GM19193 (cell line): ENCODE measurements around the gene MEG3.

Experiments used
- POLR2A ChIP-seq: IDR thresholded peaks from 4 replicates; pipeline ENCODE4 v1.6.1; 2011; ENCODE audit not compliant: insufficient read depth, insufficient read length; ENCODE audit errors: extremely low read depth

Gene MEG3

GRCh38 chr14:100802766-100803165 is 23.2 kb upstream of the MEG3 start:
- no peak for TF ChIP-seq POLR2A

DNA sequence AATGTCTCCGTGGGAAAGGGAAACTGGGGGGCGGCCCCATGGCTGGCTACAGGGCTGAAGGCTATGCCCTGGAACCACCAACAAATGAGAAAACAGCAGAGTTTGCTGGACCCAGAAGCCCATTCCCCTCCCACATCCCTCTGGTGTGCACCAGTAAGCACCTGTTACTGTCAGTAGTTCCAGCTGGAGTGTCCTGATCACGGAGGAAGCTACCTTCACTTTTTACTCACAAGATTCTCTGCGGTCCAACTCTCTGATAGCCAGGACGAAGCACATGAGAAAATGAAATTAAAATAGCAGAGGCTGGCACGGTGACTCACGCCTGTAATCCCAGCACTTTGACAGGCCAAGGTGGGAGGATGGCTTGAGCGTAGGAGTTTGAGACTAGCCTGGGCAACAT is 22.7 kb upstream of the MEG3 start:
- TF ChIP-seq POLR2A, result no peak

- TF ChIP-seq POLR2A, result no peak
These were observed 22.2 kb upstream of the MEG3 start for GRCh38 chr14:100803676-100804075.

DNA sequence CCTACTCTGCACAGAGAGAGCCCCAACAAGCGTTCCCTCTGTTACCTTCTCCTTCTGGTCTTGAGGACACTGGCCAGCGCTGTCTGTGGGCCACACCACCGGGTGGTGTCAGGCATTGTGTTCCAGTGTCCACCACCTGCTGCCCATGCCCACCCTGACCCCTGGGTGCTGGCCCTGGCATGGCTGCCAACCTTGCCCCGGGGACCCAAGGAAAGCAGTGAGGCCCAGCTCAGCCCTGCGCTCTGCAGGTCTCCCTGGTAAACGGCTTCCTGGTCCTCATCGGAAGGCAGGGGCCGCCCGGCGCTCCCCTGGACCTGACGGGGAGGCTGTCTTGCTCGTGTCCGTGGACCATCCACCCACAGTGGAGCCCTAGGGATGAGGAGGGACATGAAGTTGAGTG is 21.8 kb upstream of the MEG3 start:
- no peak for TF ChIP-seq POLR2A

GRCh38 chr14:100804558-100805309 is 21.2 kb upstream of the MEG3 start:
- TF ChIP-seq POLR2A, result no peak

DNA sequence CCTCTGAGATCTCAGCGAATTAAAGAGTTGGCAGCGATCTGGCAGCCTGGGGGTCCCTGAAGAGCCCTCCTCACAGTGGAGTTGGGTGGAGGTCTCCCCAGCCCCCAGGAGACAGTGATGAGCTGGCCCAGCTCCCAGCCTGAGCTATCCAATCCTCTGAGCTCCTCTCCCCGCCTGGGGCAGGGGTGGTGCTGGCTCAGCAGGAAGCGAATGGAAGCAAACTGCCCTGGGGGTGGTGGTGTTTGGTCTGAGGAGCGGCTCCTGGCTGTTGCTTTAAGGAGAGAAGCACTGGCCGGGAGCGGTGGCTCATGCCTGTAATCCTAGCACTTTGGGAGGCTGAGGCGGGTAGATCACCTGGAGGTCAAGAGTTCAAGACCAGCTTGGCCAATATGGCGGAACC is 19.5 kb upstream of the MEG3 start:
- TF ChIP-seq POLR2A, result no peak

- TF ChIP-seq POLR2A, result no peak
These were observed 18.4 kb upstream of the MEG3 start for GRCh38 chr14:100807496-100807895.

DNA sequence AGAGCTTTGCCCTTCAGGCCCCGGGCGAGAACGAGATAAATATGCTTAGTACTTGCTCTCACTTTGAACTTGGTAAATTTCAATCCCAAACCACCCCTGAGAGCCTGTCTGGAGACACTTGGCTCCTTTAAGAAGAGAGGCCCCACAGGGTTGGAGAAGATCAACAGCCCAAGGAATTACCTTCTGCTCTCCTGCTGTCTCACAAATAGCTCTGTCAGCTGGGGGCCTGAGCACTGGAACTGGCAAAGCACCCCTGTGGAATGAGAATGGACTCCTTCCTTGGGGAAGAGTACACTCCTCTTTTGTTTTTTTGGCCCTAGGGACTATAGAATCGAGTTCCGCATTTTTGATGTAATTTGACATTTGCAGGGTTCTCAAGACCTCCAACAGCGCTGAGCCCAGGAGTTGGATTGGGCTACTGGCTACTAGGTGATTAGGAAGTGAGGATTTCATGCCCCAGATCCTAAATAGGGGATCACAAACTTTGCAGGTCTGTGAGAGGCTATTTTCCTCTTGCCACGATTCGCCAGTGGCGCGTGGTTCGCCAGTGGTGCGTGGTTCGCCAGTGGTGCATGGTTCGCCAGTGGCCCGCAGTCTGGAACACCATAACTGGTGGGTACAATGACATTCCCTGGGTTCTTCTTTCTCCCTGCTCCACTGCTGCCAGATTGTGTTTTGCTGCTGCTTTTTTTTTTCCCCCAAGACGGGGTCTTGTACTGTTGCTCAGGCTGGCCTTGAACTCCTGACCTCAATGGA is 17.8 kb upstream of the MEG3 start:
- TF ChIP-seq POLR2A, result no peak

- no peak for TF ChIP-seq POLR2A
These were observed 15.5 kb upstream of the MEG3 start for GRCh38 chr14:100810435-100810834.

- TF ChIP-seq POLR2A, result no peak
These were observed 15.0 kb upstream of the MEG3 start for GRCh38 chr14:100810861-100811461.

DNA sequence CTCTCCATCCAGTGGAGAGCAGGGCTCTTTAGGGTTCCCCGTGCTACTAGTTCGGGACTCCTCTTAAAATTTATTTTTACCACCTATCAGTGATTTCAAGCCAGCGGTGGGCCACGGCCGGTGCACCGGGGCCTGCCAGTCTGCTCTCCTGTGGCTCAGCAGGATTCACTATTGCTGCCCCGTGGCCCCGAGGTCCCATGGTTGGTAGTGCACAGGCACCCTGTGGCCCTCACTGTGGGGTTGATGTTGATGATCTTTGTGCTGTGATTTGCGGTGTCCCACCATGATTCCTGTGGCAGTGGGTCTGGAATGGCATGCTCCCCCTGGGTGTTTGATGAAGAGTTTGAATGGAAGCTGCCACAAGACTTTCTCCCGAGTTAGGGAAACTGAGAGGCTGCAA is 12.6 kb upstream of the MEG3 start:
- no peak for TF ChIP-seq POLR2A

DNA sequence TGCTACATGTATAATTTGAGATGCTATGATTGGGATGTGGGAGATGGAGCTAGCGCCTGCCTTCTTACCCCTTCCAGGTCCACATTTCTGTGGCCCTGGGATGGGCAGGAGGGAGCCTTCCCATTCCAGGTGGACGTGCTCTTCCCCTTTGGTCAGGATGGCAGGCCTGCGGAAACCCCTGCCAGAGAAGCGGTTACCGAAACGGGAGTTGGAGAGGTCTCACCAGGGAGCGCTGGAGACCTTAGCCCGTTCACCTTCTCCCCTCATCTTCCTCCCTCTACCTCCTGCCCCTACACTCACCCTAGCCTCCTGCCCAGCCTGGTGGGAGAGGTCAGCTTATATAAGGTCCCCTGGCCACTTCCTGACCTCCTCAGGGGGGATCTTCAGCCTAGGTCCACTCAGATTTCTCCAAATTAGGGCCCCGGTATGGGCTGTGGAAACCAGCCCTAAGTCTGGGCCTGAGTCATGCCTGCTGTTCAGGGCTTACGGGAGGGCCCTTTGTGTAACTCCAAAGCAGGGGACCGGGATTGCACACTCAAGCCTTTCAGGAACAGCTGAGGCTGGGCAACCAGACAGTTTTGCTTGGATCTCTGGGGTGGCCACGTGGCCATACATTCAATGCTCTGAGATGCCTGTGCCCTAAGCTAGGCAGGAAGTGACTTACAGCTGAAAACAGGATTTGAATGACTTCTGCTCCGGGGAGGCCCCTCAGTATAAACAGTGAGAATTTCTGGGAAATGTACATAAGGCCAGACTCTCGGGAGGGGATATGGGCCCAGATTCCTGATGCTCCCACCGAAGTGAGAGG is 10.2 kb upstream of the MEG3 start:
- TF ChIP-seq POLR2A, result no peak

DNA sequence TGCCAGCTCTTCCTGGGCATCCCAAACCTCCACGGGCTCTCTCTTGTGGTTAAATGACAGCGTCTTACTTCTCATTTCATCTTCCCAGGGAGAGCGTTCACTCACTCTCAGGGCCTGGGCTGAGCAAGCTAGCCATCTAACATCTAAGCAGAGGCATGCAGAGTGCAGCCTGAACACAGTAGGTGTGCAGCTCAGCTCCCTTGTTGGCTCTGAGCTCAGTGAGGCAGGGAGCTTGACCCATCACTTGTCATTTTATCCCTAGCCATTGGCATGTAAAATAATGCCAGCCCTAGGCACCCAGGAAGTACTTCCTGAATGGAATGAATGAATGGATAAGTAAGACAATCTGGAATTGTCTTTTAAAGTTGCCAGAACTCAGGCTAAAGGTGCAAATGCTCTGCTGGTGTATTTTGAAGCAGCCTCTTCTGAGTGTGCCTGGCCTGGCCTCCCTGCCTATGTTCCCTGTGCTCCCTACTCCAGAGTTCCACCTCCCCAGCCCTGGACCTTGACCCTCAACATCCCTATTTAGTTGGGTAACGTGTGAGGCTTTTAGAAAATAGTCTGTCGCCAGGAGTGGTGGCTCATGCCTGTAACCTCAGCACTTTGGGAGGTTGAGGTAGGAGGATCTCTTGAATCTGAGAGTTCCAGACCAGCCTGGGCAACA is 9.5 kb upstream of the MEG3 start:
- no peak for TF ChIP-seq POLR2A
